SK-N-SH treated with all-trans-retinoic acid at 6 μM for 48 hours (cell line): ENCODE results near the gene SH3PXD2B.

Source experiments
- ARNTL ChIP-seq: fragments of 450-650 bp; formaldehyde crosslinking; IDR thresholded peaks from 2 replicates; pipeline ENCODE4 v1.5.0; 2020; ENCODE audit warnings: low read depth, mild to moderate bottlenecking, moderate library complexity, borderline replicate concordance
- BACH2 ChIP-seq: fragments of 250-450 bp; sonication (Bioruptor Pico); IDR thresholded peaks from 2 replicates; pipeline ENCODE4 v1.9.0; 2021; ENCODE audit warnings: mild to moderate bottlenecking, borderline replicate concordance
- CREB5 ChIP-seq: fragments of 250-450 bp; sonication (Bioruptor Pico); IDR thresholded peaks from 2 replicates; pipeline ENCODE4 v1.5.1; 2020; ENCODE audit warnings: low read depth, mild to moderate bottlenecking, moderate library complexity
- CSDC2 ChIP-seq: fragments of 250-450 bp; sonication (Bioruptor Pico); IDR thresholded peaks from 2 replicates; pipeline ENCODE4 v1.5.0; 2020; ENCODE audit warnings: mild to moderate bottlenecking, moderate library complexity
- ESRRG ChIP-seq: fragments of 250-450 bp; sonication (Bioruptor Pico); IDR thresholded peaks from 2 replicates; pipeline ENCODE4 v1.6.1; 2021; ENCODE audit warnings: mild to moderate bottlenecking
- GLIS3 ChIP-seq: fragments of 250-450 bp; sonication (Bioruptor Pico); IDR thresholded peaks from 2 replicates; pipeline ENCODE4 v1.5.0; 2020; ENCODE audit warnings: mild to moderate bottlenecking, moderate library complexity
- ISL1 ChIP-seq: fragments of 250-450 bp; sonication (Bioruptor Pico); IDR thresholded peaks from 2 replicates; pipeline ENCODE4 v2.1.2; 2022; ENCODE audit warnings: mild to moderate bottlenecking, moderate library complexity
- OSR1 ChIP-seq: fragments of 250-450 bp; sonication (Bioruptor Pico); IDR thresholded peaks from 2 replicates; pipeline ENCODE4 v1.8.0; 2022; ENCODE audit warnings: moderate library complexity, mild to moderate bottlenecking, inconsistent platforms
- PATZ1 ChIP-seq: fragments of 250-450 bp; sonication (Bioruptor Pico); IDR thresholded peaks from 2 replicates; pipeline ENCODE4 v1.8.0; 2020; ENCODE audit warnings: mild to moderate bottlenecking, moderate library complexity, borderline replicate concordance
- PPARA ChIP-seq: fragments of 250-450 bp; sonication (Bioruptor Pico); IDR thresholded peaks from 2 replicates; pipeline ENCODE4 v1.5.0; 2020; ENCODE audit warnings: mild to moderate bottlenecking, borderline replicate concordance
- RARB ChIP-seq: fragments of 250-450 bp; sonication (Bioruptor Pico); IDR thresholded peaks from 2 replicates; pipeline ENCODE4 v1.8.0; 2021; ENCODE audit warnings: mild to moderate bottlenecking, moderate library complexity
- ZNF565 ChIP-seq: fragments of 450-650 bp; formaldehyde crosslinking; conservative IDR thresholded peaks from 2 replicates; pipeline ENCODE4 v1.5.0; 2020; ENCODE audit warnings: low read depth, mild to moderate bottlenecking, moderate library complexity
- ZNF70 ChIP-seq: fragments of 450-650 bp; formaldehyde crosslinking; IDR thresholded peaks from 2 replicates; pipeline ENCODE4 v1.5.0; 2020; ENCODE audit warnings: mild to moderate bottlenecking, moderate library complexity

- TF ChIP-seq ISL1 (CRISPR knock-in tag), result no peak
- no peak for TF ChIP-seq RARB
- TF ChIP-seq CREB5 (CRISPR knock-in tag), result no peak
- no peak for TF ChIP-seq ARNTL
- no peak for TF ChIP-seq PATZ1 (CRISPR knock-in tag)
- no peak for TF ChIP-seq OSR1 (CRISPR knock-in tag)
- no peak for TF ChIP-seq BACH2
- no peak for TF ChIP-seq ZNF565 (CRISPR knock-in tag)
- no peak for TF ChIP-seq ZNF70
- TF ChIP-seq ESRRG (CRISPR knock-in tag), result no peak
- TF ChIP-seq CSDC2 (CRISPR knock-in tag), result no peak
- no peak for TF ChIP-seq PPARA (CRISPR knock-in tag)
- TF ChIP-seq GLIS3, result no peak
Measured at GRCh38 chr5:172422255-172422654, 32.1 kb downstream of the SH3PXD2B start.
